CD4-positive, alpha-beta memory T cell (primary cell): ENCODE data around the gene BOC. TPM values are rescaled to one million over a fixed set of nuclear protein-coding genes. Genes with fewer than 3 reads are reported as not detected.

Source experiments
- CTCF ChIA-PET: fragments of 350-600 bp; sonication (Branson Sonifier 250); formaldehyde crosslinking; loops from one replicate; lab custom pipeline; 2021; ENCODE audit warnings: inconsistent platforms; ENCODE audit not compliant: partially characterized antibody; lab: Charles Lee
- POLR2A ChIA-PET: fragments of 350-600 bp; sonication (Branson Sonifier 250); formaldehyde crosslinking; loops from one replicate; lab custom pipeline; 2021; ENCODE audit not compliant: partially characterized antibody; lab: Charles Lee
- DNase-seq, 5 donors: peaks; one replicate each; pipeline versions ENCODE4 v3.0.0 to v3.0.0-alpha.2; 2020 to 2022; ENCODE audit warnings: mixed read lengths in 1 of 5
- H3K27ac ChIP-seq: one replicate; pipeline ENCODE4 v1.7.0; 2013; ENCODE audit warnings: low read depth, low read length
- H3K27me3 ChIP-seq: 2 replicates; pipeline ENCODE4 v1.7.0; 2013; ENCODE audit warnings: mild to moderate bottlenecking, low read length, moderate library complexity; ENCODE audit not compliant: insufficient read depth
- H3K36me3 ChIP-seq: 2 replicates; pipeline ENCODE4 v1.7.0; 2013; ENCODE audit warnings: mild to moderate bottlenecking, low read length, moderate library complexity; ENCODE audit not compliant: insufficient read depth
- H3K4me1 ChIP-seq: 2 replicates; pipeline ENCODE4 v1.7.0; 2013; ENCODE audit warnings: mild to moderate bottlenecking, low read length, moderate library complexity; ENCODE audit not compliant: insufficient read depth
- H3K4me3 ChIP-seq, 2 donors: one replicate each; pipeline ENCODE4 v1.7.0; 2013; ENCODE audit warnings: low read length in 2 of 2, mild to moderate bottlenecking in 1 of 2
- H3K9me3 ChIP-seq, 2 donors: one replicate each; pipeline ENCODE4 v1.7.0; 2013; ENCODE audit warnings: low read length in 2 of 2, control low read depth in 1 of 2; ENCODE audit not compliant: control insufficient read depth in 1 of 2
- H3K27ac Mint-ChIP-seq, 7 donors: one replicate each; pipeline ENCODE4 v1.8.0; 2020 to 2021; ENCODE audit warnings: mixed read lengths in 7 of 7, mild to moderate bottlenecking in 6 of 7, inconsistent platforms in 3 of 7, moderate library complexity in 3 of 7
- H3K27me3 Mint-ChIP-seq, 2 donors: one replicate each; pipeline ENCODE4 v1.8.0; 2020 to 2021; ENCODE audit warnings: mixed read lengths in 2 of 2
- H3K36me3 Mint-ChIP-seq, 2 donors: one replicate each; pipeline ENCODE4 v1.8.0; 2020 to 2021; ENCODE audit warnings: mixed read lengths in 2 of 2, inconsistent platforms in 1 of 2, mild to moderate bottlenecking in 1 of 2
- H3K4me1 Mint-ChIP-seq, 4 donors: one replicate each; pipeline ENCODE4 v1.8.0; 2020 to 2021; ENCODE audit warnings: mixed read lengths in 4 of 4, mild to moderate bottlenecking in 1 of 4
- H3K4me3 Mint-ChIP-seq, 8 donors: one replicate each; pipeline ENCODE4 v1.8.0; 2020 to 2021; ENCODE audit warnings: mixed read lengths in 8 of 8, mild to moderate bottlenecking in 7 of 8, moderate library complexity in 6 of 8, inconsistent platforms in 3 of 8
- H3K9me3 Mint-ChIP-seq, 8 donors: one replicate each; pipeline ENCODE4 v1.8.0; 2020 to 2021; ENCODE audit warnings: mixed read lengths in 8 of 8, mild to moderate bottlenecking in 5 of 8, inconsistent platforms in 3 of 8, moderate library complexity in 1 of 8
- intact Hi-C: fragments of 100-400 bp; cut with micrococcal nuclease; formaldehyde crosslinking; loops from one replicate; pipeline ENCODE4 v1.15.1; 2023
- polyA plus RNA-seq, 2 donors: library from polyadenylated mRNA; unstranded; fragments of 300-500 nt; fragmentation: Illumina TruSeq; gene quantifications; one replicate each; pipeline ENCODE4 v1.2.3, GENCODE V29; 2021
- total RNA-seq, 2 experiments: library from RNA; stranded (reverse); gene quantifications; one replicate each; pipeline ENCODE4 v1.2.3, GENCODE V29; 2021

The BOC gene
- total and polyA plus RNA-seq, 4 experiments from 2014 or later = not detected

- Histone ChIP-seq H3K9me3 (no peaks in the 10 kb centered on the region), H3K4me3 (no peak overlapping the region), H3K36me3 (no peaks in the 10 kb centered on the region), H3K27me3 (no peaks in the 10 kb centered on the region), H3K4me1 (no peaks in the 10 kb centered on the region), H3K27ac (no peak overlapping the region)
- intact Hi-C loops = no loop called here
- ChIA-PET POLR2A (no interaction called here), CTCF (no interaction called here)
- no peak for DNase-seq
- Mint-ChIP-seq H3K4me3 (no peak overlapping the region), H3K36me3 (no peaks in the 10 kb centered on the region), H3K4me1 (peaks cover 0 to 6% (median 3%) of the 10 kb centered on the region in 4 donors), H3K27ac (no peak overlapping the region), H3K9me3 (no peaks in the 10 kb centered on the region), H3K27me3 (peaks cover 7 to 13% of the 10 kb centered on the region in 2 donors)
These were observed 34.4 kb downstream of the BOC start for GRCh38 chr3:113245761-113246161.

GRCh38 chr3:113247068-113247467 lies 35.7 kb downstream of the BOC start:
- Histone ChIP-seq H3K4me3 (no peak overlapping the region), H3K36me3 (no peaks in the 10 kb centered on the region), H3K27ac (no peak overlapping the region), H3K27me3 (no peaks in the 10 kb centered on the region), H3K4me1 (no peaks in the 10 kb centered on the region), H3K9me3 (no peaks in the 10 kb centered on the region)
- Mint-ChIP-seq H3K36me3 (no peaks in the 10 kb centered on the region), H3K27me3 (peaks cover 6 to 7% of the 10 kb centered on the region in 2 donors), H3K4me3 (no peak overlapping the region), H3K27ac (no peak overlapping the region), H3K9me3 (no peaks in the 10 kb centered on the region), H3K4me1 (peaks cover 0 to 4% (median 0%) of the 10 kb centered on the region in 4 donors)
- ChIA-PET POLR2A (no interaction called here), CTCF (no interaction called here)
- DNase-seq = no peak
- intact Hi-C loops = no loop called here

GRCh38 chr3:113247675-113248458 lies 36.5 kb downstream of the BOC start:
- Histone ChIP-seq H3K4me1 (no peaks in the 10 kb centered on the region), H3K9me3 (no peaks in the 10 kb centered on the region), H3K36me3 (no peaks in the 10 kb centered on the region), H3K4me3 (no peak overlapping the region), H3K27me3 (no peaks in the 10 kb centered on the region), H3K27ac (no peak overlapping the region)
- DNase-seq = no peak
- H3K4me1 Mint-ChIP-seq = no peaks in the 10 kb centered on the region
- intact Hi-C loops = no loop called here
- H3K9me3 Mint-ChIP-seq = no peaks in the 10 kb centered on the region
- ChIA-PET CTCF (no interaction called here), POLR2A (no interaction called here)
- H3K27ac Mint-ChIP-seq = no peak overlapping the region
- H3K27me3 Mint-ChIP-seq = peaks cover 6 to 7% of the 10 kb centered on the region in 2 donors
- H3K4me3 Mint-ChIP-seq = no peak overlapping the region
- H3K36me3 Mint-ChIP-seq = no peaks in the 10 kb centered on the region

GRCh38 chr3:113249111-113249510 lies 37.8 kb downstream of the BOC start:
- Mint-ChIP-seq H3K27ac (no peak overlapping the region), H3K9me3 (no peaks in the 10 kb centered on the region), H3K4me3 (no peak overlapping the region), H3K27me3 (peaks cover 4% of the 10 kb centered on the region in 2 donors), H3K4me1 (no peaks in the 10 kb centered on the region), H3K36me3 (no peaks in the 10 kb centered on the region)
- DNase-seq = no peak
- no peaks in the 10 kb centered on the region for H3K36me3 ChIP-seq
- no peaks in the 10 kb centered on the region for H3K9me3 ChIP-seq
- POLR2A ChIA-PET = no interaction called here
- CTCF ChIA-PET = interaction anchor here (0.7 kb wide), 1 partner anchor 39 kb away, joined by 3 read pairs; no protein-coding TSS in a partner anchor
- no peak overlapping the region for H3K4me3 ChIP-seq
- intact Hi-C loops = no loop called here
- no peaks in the 10 kb centered on the region for H3K27me3 ChIP-seq
- no peaks in the 10 kb centered on the region for H3K4me1 ChIP-seq
- no peak overlapping the region for H3K27ac ChIP-seq

GRCh38 chr3:113249601-113250000 lies 38.2 kb downstream of the BOC start:
- H3K27me3 Mint-ChIP-seq = peaks cover 4% of the 10 kb centered on the region in 2 donors
- no peak overlapping the region for H3K4me3 ChIP-seq
- intact Hi-C loops = no loop called here
- H3K36me3 Mint-ChIP-seq = no peaks in the 10 kb centered on the region
- no peak overlapping the region for H3K4me3 Mint-ChIP-seq
- no peak overlapping the region for H3K27ac ChIP-seq
- H3K27ac Mint-ChIP-seq = no peak overlapping the region
- H3K4me1 Mint-ChIP-seq = no peaks in the 10 kb centered on the region
- no peaks in the 10 kb centered on the region for H3K9me3 ChIP-seq
- H3K4me1 ChIP-seq = no peaks in the 10 kb centered on the region
- H3K9me3 Mint-ChIP-seq = no peaks in the 10 kb centered on the region
- H3K27me3 ChIP-seq = no peaks in the 10 kb centered on the region
- CTCF ChIA-PET = interaction anchor here (0.7 kb wide), 1 partner anchor 39 kb away, joined by 3 read pairs; no protein-coding TSS in a partner anchor
- no peaks in the 10 kb centered on the region for H3K36me3 ChIP-seq
- POLR2A ChIA-PET = no interaction called here
- DNase-seq = no peak

GRCh38 chr3:113250566-113250965 lies 39.2 kb downstream of the BOC start:
- no peak overlapping the region for H3K4me3 ChIP-seq
- Mint-ChIP-seq H3K36me3 (no peaks in the 10 kb centered on the region), H3K27me3 (peaks cover 2 to 4% of the 10 kb centered on the region in 2 donors), H3K4me3 (no peak overlapping the region), H3K4me1 (no peaks in the 10 kb centered on the region), H3K27ac (no peak overlapping the region), H3K9me3 (no peaks in the 10 kb centered on the region)
- ChIA-PET POLR2A (no interaction called here), CTCF (no interaction called here)
- intact Hi-C loops = no loop called here
- H3K36me3 ChIP-seq = no peaks in the 10 kb centered on the region
- no peaks in the 10 kb centered on the region for H3K9me3 ChIP-seq
- no peak overlapping the region for H3K27ac ChIP-seq
- H3K27me3 ChIP-seq = no peaks in the 10 kb centered on the region
- DNase-seq = no peak
- no peaks in the 10 kb centered on the region for H3K4me1 ChIP-seq

GRCh38 chr3:113251817-113252216 lies 40.5 kb downstream of the BOC start:
- no peaks in the 10 kb centered on the region for H3K9me3 Mint-ChIP-seq
- no peaks in the 10 kb centered on the region for H3K9me3 ChIP-seq
- ChIA-PET POLR2A (no interaction called here), CTCF (no interaction called here)
- H3K36me3 Mint-ChIP-seq = no peaks in the 10 kb centered on the region
- H3K27ac Mint-ChIP-seq = no peak overlapping the region
- no peaks in the 10 kb centered on the region for H3K4me1 ChIP-seq
- H3K4me3 ChIP-seq = no peak overlapping the region
- H3K27me3 Mint-ChIP-seq = peaks cover 2 to 4% of the 10 kb centered on the region in 2 donors
- H3K27me3 ChIP-seq = no peaks in the 10 kb centered on the region
- intact Hi-C loops = no loop called here
- no peaks in the 10 kb centered on the region for H3K4me1 Mint-ChIP-seq
- H3K4me3 Mint-ChIP-seq = no peak overlapping the region
- H3K27ac ChIP-seq = no peak overlapping the region
- no peak for DNase-seq
- no peaks in the 10 kb centered on the region for H3K36me3 ChIP-seq
